Hepatocyte (in vitro differentiated cells): ENCODE measurements around the gene PLXNB1.

ENCODE experiments used
- EZH2 ChIP-seq: fragments of 200-600 bp; sonication (generic); IDR thresholded peaks from 2 replicates; pipeline ENCODE4 v1.6.1; 2016; ENCODE audit warnings: antibody characterized with exemption, mild to moderate bottlenecking, borderline replicate concordance
- EZH2phosphoT487 ChIP-seq: fragments of 200-600 bp; sonication (generic); IDR thresholded peaks from one replicate; pipeline ENCODE4 v1.6.1; 2018; ENCODE audit warnings: antibody characterized with exemption, mild to moderate bottlenecking, low read depth, moderate library complexity; ENCODE audit not compliant: unreplicated experiment, severe bottlenecking
- TF ChIP-seq, protein P1 (sequence below): fragments of 200-600 bp; sonication (generic); IDR thresholded peaks from 2 replicates; pipeline ENCODE4 v1.5.1; 2016; ENCODE audit warnings: antibody characterized with exemption, mild to moderate bottlenecking; ENCODE audit not compliant: poor library complexity

GRCh38 chr3:48353987-48354386 lies 75.9 kb downstream of the PLXNB1 start:
- TF ChIP-seq EZH2: no peak
- TF ChIP-seq, protein P1, sequence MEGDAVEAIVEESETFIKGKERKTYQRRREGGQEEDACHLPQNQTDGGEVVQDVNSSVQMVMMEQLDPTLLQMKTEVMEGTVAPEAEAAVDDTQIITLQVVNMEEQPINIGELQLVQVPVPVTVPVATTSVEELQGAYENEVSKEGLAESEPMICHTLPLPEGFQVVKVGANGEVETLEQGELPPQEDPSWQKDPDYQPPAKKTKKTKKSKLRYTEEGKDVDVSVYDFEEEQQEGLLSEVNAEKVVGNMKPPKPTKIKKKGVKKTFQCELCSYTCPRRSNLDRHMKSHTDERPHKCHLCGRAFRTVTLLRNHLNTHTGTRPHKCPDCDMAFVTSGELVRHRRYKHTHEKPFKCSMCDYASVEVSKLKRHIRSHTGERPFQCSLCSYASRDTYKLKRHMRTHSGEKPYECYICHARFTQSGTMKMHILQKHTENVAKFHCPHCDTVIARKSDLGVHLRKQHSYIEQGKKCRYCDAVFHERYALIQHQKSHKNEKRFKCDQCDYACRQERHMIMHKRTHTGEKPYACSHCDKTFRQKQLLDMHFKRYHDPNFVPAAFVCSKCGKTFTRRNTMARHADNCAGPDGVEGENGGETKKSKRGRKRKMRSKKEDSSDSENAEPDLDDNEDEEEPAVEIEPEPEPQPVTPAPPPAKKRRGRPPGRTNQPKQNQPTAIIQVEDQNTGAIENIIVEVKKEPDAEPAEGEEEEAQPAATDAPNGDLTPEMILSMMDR: no peak
- no peak for TF ChIP-seq EZH2phosphoT487
